Transverse colon (tissue), 4 donors: ENCODE results near the gene DPYD. TPM values are rescaled to one million over a fixed set of nuclear protein-coding genes. Genes with fewer than 3 reads are reported as not detected.

Source experiments
- DNase-seq: peaks from one replicate; pipeline ENCODE4 v3.0.0-alpha.2; 2019
- H3K27ac ChIP-seq, 4 donors: fragments of 200-600 bp; sonication (generic); 2 replicates each; pipeline ENCODE4 v1.5.1; 2016 to 2018; ENCODE audit warnings: inconsistent platforms in 4 of 4
- H3K27me3 ChIP-seq: fragments of 200-600 bp; sonication (generic); 2 replicates; pipeline ENCODE4 v1.5.1; 2017; ENCODE audit warnings: inconsistent platforms
- H3K36me3 ChIP-seq, 4 donors: fragments of 200-600 bp; sonication (generic); 2 replicates each; pipeline ENCODE4 v1.5.1; 2017 to 2019; ENCODE audit warnings: inconsistent platforms in 4 of 4
- H3K4me1 ChIP-seq, 4 donors: fragments of 200-600 bp; sonication (generic); 2 replicates each; pipeline ENCODE4 v1.5.1; 2017 to 2020; ENCODE audit warnings: inconsistent platforms in 4 of 4
- H3K4me3 ChIP-seq, 4 donors: fragments of 200-600 bp; sonication (generic); 1 replicate in 1 of 4; 2 replicates in 3 of 4; pipeline versions ENCODE4 v1.5.1 to v1.6.1; 2017 to 2019; ENCODE audit warnings: inconsistent platforms in 4 of 4
- H3K9me3 ChIP-seq, 2 donors: fragments of 200-600 bp; sonication (generic); 2 replicates each; pipeline ENCODE4 v1.5.1; 2017 to 2019; ENCODE audit warnings: inconsistent platforms in 2 of 2
- EP300 ChIP-seq: sonication (generic); formaldehyde crosslinking; IDR thresholded peaks from one replicate; pipeline ENCODE4 v1.6.1; 2017; ENCODE audit warnings: antibody characterized with exemption, low read depth
- POLR2A ChIP-seq: fragments of 450-650 bp; IDR thresholded peaks from one replicate; pipeline ENCODE4 v1.6.1; 2016; ENCODE audit warnings: antibody characterized with exemption, mild to moderate bottlenecking, moderate library complexity
- POLR2AphosphoS5 ChIP-seq, 3 donors: sonication (generic); formaldehyde crosslinking; IDR thresholded peaks; one replicate each; pipeline ENCODE4 v1.6.1; 2016; ENCODE audit warnings: antibody characterized with exemption in 3 of 3
- WGBS, 2 donors: methylation state at CpG; one replicate each; pipeline ENCODE4 v1.1.5; 2018; ENCODE audit warnings: low coverage in 1 of 2; 5-methylcytosine and 5-hydroxymethylcytosine counted together
- in situ Hi-C, 4 donors: fragments of 200-750 bp; cut with MboI; loops; one replicate each; pipeline versions ENCODE4 v1.15.0 to v1.15.1; 2017; ENCODE audit warnings: low sequenced_read_pairs in 3 of 4, low pct_ligation_motif_present in 1 of 4, low pct_unique_long_range_greater_than_20kb in 1 of 4
- intact Hi-C: fragments of 100-400 bp; cut with DNase I; formaldehyde crosslinking; loops from one replicate; pipeline ENCODE4 v1.15.1; 2023; ENCODE audit warnings: low total_unique reads
- total RNA-seq, 4 donors: library from RNA; depleted of rRNA; stranded (reverse); fragments of >200 nt; gene quantifications; one replicate each; pipeline ENCODE4 v1.1.0, GENCODE V29; 2016
- TF ChIP-seq, protein P1 (sequence below), 5 experiments: fragments of 200-600 bp in 3 of 5; fragments of 450-650 bp in 2 of 5; sonication (generic) in 3 of 5; IDR thresholded peaks; 1 replicate in 2 of 5; 2 replicates in 3 of 5; pipeline ENCODE4 v1.5.1; 2016 to 2017; ENCODE audit warnings: antibody characterized with exemption in 5 of 5, inconsistent platforms in 3 of 5, mild to moderate bottlenecking in 2 of 5, moderate library complexity in 1 of 5

DPYD gene
- total RNA-seq, 4 donors from 2014 or later, result 11.2 to 34.8 (median 26.0) TPM

DNA sequence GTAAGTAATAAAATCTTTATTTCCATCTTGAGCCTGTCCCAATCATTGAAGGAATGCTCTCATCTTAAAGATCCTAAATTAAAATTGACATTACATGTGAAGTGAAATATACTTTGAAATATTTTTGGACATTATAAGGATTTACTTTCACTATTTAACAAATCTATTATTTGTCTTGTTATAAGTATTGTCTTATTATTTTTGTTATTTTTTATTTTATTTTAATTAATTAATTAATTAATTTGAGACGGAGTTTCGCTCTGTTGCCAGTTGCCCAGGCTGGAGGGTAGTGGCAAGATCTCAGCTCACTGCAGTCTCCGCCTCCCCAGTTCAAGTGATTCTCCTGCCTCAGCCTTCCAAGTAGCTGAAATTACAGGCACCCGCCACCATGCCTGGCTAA is 343.2 kb downstream of the DPYD start:
- Histone ChIP-seq H3K27me3 (no peaks in the 10 kb centered on the region), H3K36me3 (no peaks in the 10 kb centered on the region), H3K4me3 (no peak overlapping the region), H3K4me1 (no peaks in the 10 kb centered on the region), H3K27ac (no peak overlapping the region), H3K9me3 (no peaks in the 10 kb centered on the region)
- in situ Hi-C loops (no loop called here), intact Hi-C loops (no loop called here)
- 93 to 96% methylated on average over 4 of the region's 4 CpGs for WGBS, 2 donors
- DNase-seq, result no peak
- TF ChIP-seq EP300, result no peak
- TF ChIP-seq POLR2A, result no peak
- TF ChIP-seq, protein P1, sequence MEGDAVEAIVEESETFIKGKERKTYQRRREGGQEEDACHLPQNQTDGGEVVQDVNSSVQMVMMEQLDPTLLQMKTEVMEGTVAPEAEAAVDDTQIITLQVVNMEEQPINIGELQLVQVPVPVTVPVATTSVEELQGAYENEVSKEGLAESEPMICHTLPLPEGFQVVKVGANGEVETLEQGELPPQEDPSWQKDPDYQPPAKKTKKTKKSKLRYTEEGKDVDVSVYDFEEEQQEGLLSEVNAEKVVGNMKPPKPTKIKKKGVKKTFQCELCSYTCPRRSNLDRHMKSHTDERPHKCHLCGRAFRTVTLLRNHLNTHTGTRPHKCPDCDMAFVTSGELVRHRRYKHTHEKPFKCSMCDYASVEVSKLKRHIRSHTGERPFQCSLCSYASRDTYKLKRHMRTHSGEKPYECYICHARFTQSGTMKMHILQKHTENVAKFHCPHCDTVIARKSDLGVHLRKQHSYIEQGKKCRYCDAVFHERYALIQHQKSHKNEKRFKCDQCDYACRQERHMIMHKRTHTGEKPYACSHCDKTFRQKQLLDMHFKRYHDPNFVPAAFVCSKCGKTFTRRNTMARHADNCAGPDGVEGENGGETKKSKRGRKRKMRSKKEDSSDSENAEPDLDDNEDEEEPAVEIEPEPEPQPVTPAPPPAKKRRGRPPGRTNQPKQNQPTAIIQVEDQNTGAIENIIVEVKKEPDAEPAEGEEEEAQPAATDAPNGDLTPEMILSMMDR (IDR thresholded peaks at IDR 0.05), result no peak
- TF ChIP-seq POLR2AphosphoS5 (IDR thresholded peaks at IDR 0.05), result no peak

- Histone ChIP-seq H3K36me3 (no peaks in the 10 kb centered on the region), H3K27me3 (no peaks in the 10 kb centered on the region), H3K4me1 (no peaks in the 10 kb centered on the region), H3K27ac (no peak overlapping the region), H3K9me3 (no peaks in the 10 kb centered on the region), H3K4me3 (no peak overlapping the region)
- 94 to 95% methylated on average over 3 of the region's 3 CpGs for WGBS, 2 donors
- intact Hi-C loops, result no loop called here
- in situ Hi-C loops, result no loop called here
- TF ChIP-seq, protein P1 (IDR thresholded peaks at IDR 0.05), result no peak
- TF ChIP-seq POLR2AphosphoS5 (IDR thresholded peaks at IDR 0.05) (no peak), EP300 (no peak), POLR2A (no peak)
- DNase-seq, result no peak
Observed at GRCh38 chr1:97573553-97573952, 347.3 kb downstream of the DPYD start.

DNA sequence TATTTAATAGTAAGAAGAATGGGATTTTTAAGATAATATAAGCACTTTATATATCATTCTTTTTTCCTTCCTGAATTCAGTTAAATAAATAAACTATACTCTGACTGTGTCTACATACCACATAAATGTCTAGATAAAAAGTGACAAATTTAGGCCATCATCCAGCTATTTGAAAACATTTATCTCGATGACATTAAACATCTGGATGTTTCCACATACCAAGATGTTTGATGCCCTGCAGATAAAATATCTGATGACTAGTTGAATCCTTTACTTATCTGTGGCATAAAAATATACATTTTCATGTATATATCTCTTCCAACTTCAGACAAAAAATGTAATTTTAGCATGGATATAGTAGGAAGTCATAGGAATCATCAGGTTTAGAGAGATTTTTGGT is 348.3 kb downstream of the DPYD start:
- no peaks in the 10 kb centered on the region for H3K27me3 ChIP-seq
- no peak overlapping the region for H3K27ac ChIP-seq
- DNase-seq, result no peak
- intact Hi-C loops, result no loop called here
- no peaks in the 10 kb centered on the region for H3K36me3 ChIP-seq
- in situ Hi-C loops, result no loop called here
- TF ChIP-seq POLR2AphosphoS5 (IDR thresholded peaks at IDR 0.05) (no peak), EP300 (no peak), POLR2A (no peak)
- TF ChIP-seq, protein P1 (IDR thresholded peaks at IDR 0.05), result no peak
- WGBS, 2 donors, result 68 to 71% methylated on average over 1 of the region's 1 CpG
- no peaks in the 10 kb centered on the region for H3K9me3 ChIP-seq
- no peaks in the 10 kb centered on the region for H3K4me1 ChIP-seq
- H3K4me3 ChIP-seq, result no peak overlapping the region

- no peak for TF ChIP-seq POLR2A
- in situ Hi-C loops, result no loop called here
- no peak for DNase-seq
- no peaks in the 10 kb centered on the region for H3K36me3 ChIP-seq
- H3K4me1 ChIP-seq, result no peaks in the 10 kb centered on the region
- intact Hi-C loops, result no loop called here
- 60 to 79% methylated on average over 1 of the region's 1 CpG for WGBS, 2 donors
- no peaks in the 10 kb centered on the region for H3K27me3 ChIP-seq
- no peak overlapping the region for H3K27ac ChIP-seq
- no peaks in the 10 kb centered on the region for H3K9me3 ChIP-seq
- no peak overlapping the region for H3K4me3 ChIP-seq
Observed at GRCh38 chr1:97571760-97572159, 349.1 kb downstream of the DPYD start.

- intact Hi-C loops (no loop called here), in situ Hi-C loops (no loop called here)
- H3K4me1 ChIP-seq, result no peaks in the 10 kb centered on the region
- H3K27me3 ChIP-seq, result no peaks in the 10 kb centered on the region
- 85 to 91% methylated on average over 3 of the region's 3 CpGs for WGBS, 2 donors
- H3K9me3 ChIP-seq, result no peaks in the 10 kb centered on the region
- no peaks in the 10 kb centered on the region for H3K36me3 ChIP-seq
- no peak overlapping the region for H3K27ac ChIP-seq
- no peak for DNase-seq
- H3K4me3 ChIP-seq, result no peak overlapping the region
- no peak for TF ChIP-seq POLR2AphosphoS5 (IDR thresholded peaks at IDR 0.05)
- TF ChIP-seq, protein P1 (IDR thresholded peaks at IDR 0.05), result no peak
- no peak for TF ChIP-seq EP300
- TF ChIP-seq POLR2A, result no peak
Observed at GRCh38 chr1:97570691-97571090, 350.1 kb downstream of the DPYD start.
